OCI-LY1 (cell line): ENCODE results near the gene BORCS8.
A peak's percentile ranks its signal among the peaks of the same experiment; 100 is the strongest.

Experiments used
- H2AFZ ChIP-seq: fragments of 200-600 bp; sonication (generic), shearing (Covaris generic); 2 replicates; pipeline ENCODE4 v1.6.0; 2014; ENCODE audit warnings: antibody characterized with exemption, mild to moderate bottlenecking, low read length
- H3F3A ChIP-seq: fragments of 200-600 bp; sonication (generic), shearing (Covaris generic); 2 replicates; pipeline ENCODE4 v1.6.0; 2014; ENCODE audit warnings: mild to moderate bottlenecking, antibody characterized with exemption, low read length, moderate library complexity; ENCODE audit not compliant: insufficient read depth
- H3K27ac ChIP-seq: fragments of 200-600 bp; sonication (generic); 2 replicates; pipeline ENCODE4 v1.5.1; 2014; ENCODE audit warnings: low read length, mixed run types, mild to moderate bottlenecking, low read depth; ENCODE audit not compliant: poor library complexity, severe bottlenecking
- H3K27me3 ChIP-seq: fragments of 200-600 bp; sonication (generic); 2 replicates; pipeline ENCODE4 v1.6.0; 2014; ENCODE audit warnings: antibody characterized with exemption, mild to moderate bottlenecking, low read length, moderate library complexity; ENCODE audit not compliant: insufficient read depth
- H3K36me3 ChIP-seq: fragments of 200-600 bp; sonication (generic); 2 replicates; pipeline ENCODE4 v1.6.1; 2014; ENCODE audit warnings: mild to moderate bottlenecking, antibody characterized with exemption, low read length, moderate library complexity, mixed read lengths; ENCODE audit not compliant: insufficient read depth
- H3K4me1 ChIP-seq: fragments of 200-600 bp; sonication (generic); 2 replicates; pipeline ENCODE4 v1.5.1; 2014; ENCODE audit warnings: mild to moderate bottlenecking, low read length, moderate library complexity; ENCODE audit not compliant: insufficient read depth, severe bottlenecking
- H3K4me2 ChIP-seq: fragments of 200-600 bp; sonication (generic), shearing (Covaris generic); 2 replicates; pipeline ENCODE4 v1.6.1; 2014; ENCODE audit warnings: low read length
- H3K4me3 ChIP-seq: fragments of 200-600 bp; sonication (generic); 2 replicates; pipeline ENCODE4 v1.5.1; 2014; ENCODE audit warnings: low read length, low read depth, mild to moderate bottlenecking, mixed read lengths; ENCODE audit not compliant: poor library complexity, severe bottlenecking
- H3K79me2 ChIP-seq: fragments of 200-600 bp; shearing (Covaris generic); 2 replicates; pipeline ENCODE4 v1.6.1; 2016; ENCODE audit warnings: mixed run types, low read length, mixed read lengths; ENCODE audit not compliant: insufficient read depth
- H3K9ac ChIP-seq: fragments of 200-600 bp; sonication (generic), shearing (Covaris generic); 2 replicates; pipeline ENCODE4 v1.6.1; 2014; ENCODE audit warnings: mild to moderate bottlenecking, low read length, mixed read lengths
- H3K9me2 ChIP-seq: fragments of 200-600 bp; sonication (generic), shearing (Covaris generic); 2 replicates; pipeline ENCODE4 v1.6.1; 2014; ENCODE audit warnings: low read depth, mild to moderate bottlenecking, low read length, mixed read lengths
- H3K9me3 ChIP-seq: fragments of 200-600 bp; shearing (Covaris generic); 2 replicates; pipeline ENCODE4 v1.6.1; 2014; ENCODE audit warnings: low read length, mixed read lengths
- H4K20me1 ChIP-seq: fragments of 200-600 bp; sonication (generic), shearing (Covaris generic); 2 replicates; pipeline ENCODE4 v1.6.0; 2016; ENCODE audit warnings: mild to moderate bottlenecking, low read length; ENCODE audit not compliant: insufficient read depth
- CTCF ChIP-seq: fragments of 200-600 bp; sonication (generic), shearing (Covaris generic); IDR thresholded peaks from 2 replicates; pipeline ENCODE4 v1.5.1; 2017; ENCODE audit warnings: mild to moderate bottlenecking, antibody characterized with exemption, low read length, moderate library complexity, mixed read lengths
- EZH2 ChIP-seq: fragments of 200-600 bp; sonication (generic), shearing (Covaris generic); IDR thresholded peaks from 2 replicates; pipeline ENCODE4 v1.8.0; 2017; ENCODE audit warnings: borderline replicate concordance, mixed run types, mild to moderate bottlenecking, antibody characterized with exemption, low read length, moderate library complexity, mixed read lengths

The BORCS8 gene

DNA sequence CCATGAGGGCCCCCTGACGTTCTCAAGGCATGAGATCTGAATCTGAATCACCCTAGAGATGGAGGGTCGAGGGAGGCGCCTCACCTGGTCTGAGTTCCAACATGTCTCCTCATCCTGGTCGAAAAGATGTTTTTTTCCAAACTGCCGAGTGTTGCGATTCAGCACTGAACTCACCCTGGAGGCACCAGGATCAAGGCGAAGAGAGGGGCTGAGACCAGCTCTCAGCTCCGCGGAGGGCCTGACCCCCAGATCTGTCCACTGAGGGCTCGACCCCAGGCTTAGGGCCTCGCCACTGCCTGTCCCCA is 10.7 kb upstream of the BORCS8 start:
- peaks cover 14% of the 10 kb centered on the region; the same call in 1 of the 2 replicates for H3K27me3 ChIP-seq
- peak overlapping the region; percentile 88 for H3K9ac ChIP-seq
- peak overlapping the region; percentile 89 for H3K4me2 ChIP-seq
- no peaks in the 10 kb centered on the region for H3K9me3 ChIP-seq
- peak overlapping the region; percentile 19 for H3K27ac ChIP-seq
- no peaks in the 10 kb centered on the region for H3F3A ChIP-seq
- H3K9me2 ChIP-seq, result no peaks in the 10 kb centered on the region
- peaks cover 28% of the 10 kb centered on the region for H3K36me3 ChIP-seq
- TF ChIP-seq EZH2 (no peak), CTCF (no peak)
- H3K79me2 ChIP-seq, result 0 out of 2 replicates have a peak, but pooled peaks cover 6% of the 10 kb centered on the region
- no peak overlapping the region for H2AFZ ChIP-seq
- peaks cover 14% of the 10 kb centered on the region for H3K4me1 ChIP-seq
- H3K4me3 ChIP-seq, result peak overlapping the region; percentile 70
- H4K20me1 ChIP-seq, result no peaks in the 10 kb centered on the region

- H3K27ac ChIP-seq, result peak overlapping the region; percentile 24
- H2AFZ ChIP-seq, result no peak overlapping the region
- H3K9me2 ChIP-seq, result no peaks in the 10 kb centered on the region
Measured at GRCh38 chr19:19201697-19202630, 10.0 kb upstream of the BORCS8 start.

GRCh38 chr19:19193926-19194325 is 2.0 kb upstream of the BORCS8 start:
- Histone ChIP-seq H3K9ac (peak overlapping the region; percentile 81; the same call in 1 of the 2 replicates), H2AFZ (no peak overlapping the region), H3K9me2 (no peaks in the 10 kb centered on the region), H3K4me1 (peaks cover 31% of the 10 kb centered on the region), H3K79me2 (peaks cover 16% of the 10 kb centered on the region; the same call in 1 of the 2 replicates), H3K27me3 (no peaks in the 10 kb centered on the region), H3K4me3 (peak overlapping the region; percentile 85), H4K20me1 (no peaks in the 10 kb centered on the region), H3F3A (no peaks in the 10 kb centered on the region), H3K36me3 (peaks cover 36% of the 10 kb centered on the region), H3K9me3 (no peaks in the 10 kb centered on the region), H3K27ac (peak overlapping the region; percentile 52), H3K4me2 (peak overlapping the region; percentile 61)
- TF ChIP-seq EZH2 (no peak), CTCF (no peak)

More at GRCh38 chr19:19201697-19202630, 10.0 kb upstream of the BORCS8 start:
- no peaks in the 10 kb centered on the region for H3F3A ChIP-seq
- 0 out of 2 replicates have a peak, but pooled peaks cover 6% of the 10 kb centered on the region for H3K79me2 ChIP-seq
- H3K36me3 ChIP-seq, result peaks cover 34% of the 10 kb centered on the region
- no peaks in the 10 kb centered on the region for H3K9me3 ChIP-seq
- peak overlapping the region; percentile 88 for H3K9ac ChIP-seq
- peaks cover 14% of the 10 kb centered on the region for H3K4me1 ChIP-seq
- TF ChIP-seq CTCF (no peak), EZH2 (no peak)
- H3K27me3 ChIP-seq, result 0 out of 2 replicates have a peak, but pooled peaks cover 8% of the 10 kb centered on the region
- H3K4me3 ChIP-seq, result peak overlapping the region; percentile 70
- peak overlapping the region; percentile 89 for H3K4me2 ChIP-seq
- H4K20me1 ChIP-seq, result no peaks in the 10 kb centered on the region
